Measurements from ENCODE around the gene PAM.

Gene PAM

GRCh38 chr5:102737805-102738469, 17.2 kb upstream of the PAM start:
- TF ChIP-seq ZFX (IDR thresholded peaks at IDR 0.05; ENCODE audit: borderline replicate concordance) = no peak
- TF ChIP-seq, protein P1, sequence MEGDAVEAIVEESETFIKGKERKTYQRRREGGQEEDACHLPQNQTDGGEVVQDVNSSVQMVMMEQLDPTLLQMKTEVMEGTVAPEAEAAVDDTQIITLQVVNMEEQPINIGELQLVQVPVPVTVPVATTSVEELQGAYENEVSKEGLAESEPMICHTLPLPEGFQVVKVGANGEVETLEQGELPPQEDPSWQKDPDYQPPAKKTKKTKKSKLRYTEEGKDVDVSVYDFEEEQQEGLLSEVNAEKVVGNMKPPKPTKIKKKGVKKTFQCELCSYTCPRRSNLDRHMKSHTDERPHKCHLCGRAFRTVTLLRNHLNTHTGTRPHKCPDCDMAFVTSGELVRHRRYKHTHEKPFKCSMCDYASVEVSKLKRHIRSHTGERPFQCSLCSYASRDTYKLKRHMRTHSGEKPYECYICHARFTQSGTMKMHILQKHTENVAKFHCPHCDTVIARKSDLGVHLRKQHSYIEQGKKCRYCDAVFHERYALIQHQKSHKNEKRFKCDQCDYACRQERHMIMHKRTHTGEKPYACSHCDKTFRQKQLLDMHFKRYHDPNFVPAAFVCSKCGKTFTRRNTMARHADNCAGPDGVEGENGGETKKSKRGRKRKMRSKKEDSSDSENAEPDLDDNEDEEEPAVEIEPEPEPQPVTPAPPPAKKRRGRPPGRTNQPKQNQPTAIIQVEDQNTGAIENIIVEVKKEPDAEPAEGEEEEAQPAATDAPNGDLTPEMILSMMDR (IDR thresholded peaks at IDR 0.05) = no peak
- no peak overlapping the region for H3K27ac ChIP-seq

- H3K27ac ChIP-seq = no peak overlapping the region
- TF ChIP-seq, protein P1 (IDR thresholded peaks at IDR 0.05) = no peak
- TF ChIP-seq ZFX (IDR thresholded peaks at IDR 0.05; ENCODE audit: borderline replicate concordance) = no peak
Observed at GRCh38 chr5:102740515-102740914, 14.6 kb upstream of the PAM start.

DNA sequence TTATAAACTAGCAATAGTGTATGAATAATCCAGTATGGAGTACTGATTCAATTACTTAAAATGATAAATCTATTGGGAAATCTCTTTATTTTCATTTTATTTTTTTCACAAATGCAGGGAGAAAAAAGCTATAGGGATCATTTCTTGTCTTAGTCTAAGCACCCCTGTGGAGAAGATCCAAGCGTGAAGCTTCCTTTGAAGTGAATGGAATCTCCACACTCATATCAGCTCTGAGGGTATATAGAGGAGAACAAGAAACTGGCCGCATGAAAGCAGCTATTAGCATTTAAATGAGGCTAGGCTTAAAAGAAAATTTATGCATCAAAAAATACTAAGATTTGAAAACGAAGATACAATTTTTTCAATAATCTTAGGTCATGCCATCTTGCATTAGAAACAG, 12.9 kb upstream of the PAM start:
- TF ChIP-seq, protein P1 (IDR thresholded peaks at IDR 0.05) = no peak
- TF ChIP-seq ZFX (IDR thresholded peaks at IDR 0.05; ENCODE audit: borderline replicate concordance) = no peak
- H3K27ac ChIP-seq = no peak overlapping the region

- TF ChIP-seq, protein P1 (IDR thresholded peaks at IDR 0.05) = no peak
- no peak for TF ChIP-seq ZFX (IDR thresholded peaks at IDR 0.05; ENCODE audit: borderline replicate concordance)
- no peak overlapping the region for H3K27ac ChIP-seq
Observed at GRCh38 chr5:102743900-102744299, 11.2 kb upstream of the PAM start.

DNA sequence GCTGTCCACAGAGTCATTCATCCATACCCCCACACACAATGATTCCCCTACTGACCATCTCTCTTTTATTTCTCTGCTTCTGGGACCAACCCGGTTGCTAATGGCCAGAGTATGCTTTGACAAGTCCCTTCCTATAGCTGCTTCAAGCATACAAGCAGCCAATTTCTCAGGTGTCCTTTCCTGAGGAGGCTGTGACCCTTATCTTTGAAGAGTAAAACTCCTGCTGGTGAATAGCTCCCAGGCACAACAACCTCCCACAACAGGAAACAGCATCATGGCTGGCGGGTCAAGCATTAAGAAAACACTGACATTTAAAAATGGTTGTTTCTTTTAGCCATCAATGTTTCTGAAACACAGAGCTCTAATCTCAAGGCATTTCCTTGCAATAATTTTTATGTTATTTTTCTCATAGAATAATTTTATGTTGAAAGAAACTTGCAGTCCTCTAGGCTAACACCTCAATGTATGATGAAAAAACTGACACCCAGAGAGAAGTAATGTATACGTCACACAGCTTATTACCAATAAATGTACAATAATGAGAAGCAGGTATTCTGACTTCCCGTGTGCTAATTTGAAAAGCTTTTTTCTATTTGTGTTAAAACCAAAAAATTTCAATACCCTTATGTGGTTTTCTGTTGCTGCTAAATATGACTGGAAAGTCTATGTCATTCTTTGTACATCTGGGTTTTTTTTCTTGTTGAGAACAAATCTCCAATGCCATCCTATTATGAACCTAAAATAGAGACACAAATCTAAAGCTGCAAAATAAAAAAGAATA, 7.5 kb upstream of the PAM start:
- H3K27ac ChIP-seq = no peak overlapping the region
- TF ChIP-seq, protein P1 (IDR thresholded peaks at IDR 0.05) = no peak
- TF ChIP-seq ZFX (IDR thresholded peaks at IDR 0.05; ENCODE audit: borderline replicate concordance) = no peak

DNA sequence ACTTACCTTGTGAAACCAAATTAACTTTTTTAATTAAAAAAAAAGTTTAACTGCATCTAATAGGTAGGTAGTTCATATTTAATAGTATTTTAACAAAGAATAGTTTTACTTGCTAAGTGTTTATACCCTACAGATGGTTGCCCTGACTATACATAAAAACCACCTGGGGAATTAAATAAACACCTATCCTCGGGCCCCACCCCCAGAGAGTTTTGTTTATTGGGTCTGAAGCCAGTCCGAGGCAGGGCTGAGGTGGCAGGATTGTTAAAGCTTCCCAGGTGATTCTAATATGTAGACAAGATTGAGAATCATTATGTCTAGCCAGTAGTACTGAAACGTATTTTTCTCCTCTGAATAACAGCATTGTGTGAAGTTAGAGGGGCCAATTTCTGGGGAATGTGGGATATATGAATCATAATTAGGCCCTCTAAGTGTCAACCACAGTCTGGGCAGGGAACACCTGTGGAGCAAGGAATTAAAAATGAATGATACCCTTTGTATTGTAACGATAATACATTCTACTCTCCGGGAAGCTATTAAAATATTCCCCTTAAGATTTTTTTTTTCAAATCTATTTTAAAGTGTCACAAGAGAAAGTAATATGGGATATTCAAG, 5.6 kb upstream of the PAM start:
- no peak overlapping the region for H3K27ac ChIP-seq
- TF ChIP-seq, protein P1 (IDR thresholded peaks at IDR 0.05) = no peak
- no peak for TF ChIP-seq ZFX (IDR thresholded peaks at IDR 0.05; ENCODE audit: borderline replicate concordance)

All from 22Rv1 (cell line).